Kidney (tissue), 14 donors: ENCODE data around the gene DNM3. TPM values are rescaled to one million over a fixed set of nuclear protein-coding genes. Genes with fewer than 3 reads are reported as not detected.
"Not testable (repeated sequence)": the region's sequence is repeated elsewhere in the genome, so short reads cannot be mapped to it uniquely, and the experiment has no call there.

Experiments
- DNase-seq, 5 donors: peaks; one replicate each; pipeline ENCODE4 v3.0.0-alpha.2; 2013 to 2020
- FAIRE-seq: peaks from 2 replicates; lab custom pipeline; 2012; peaks lifted over from hg19 to GRCh38; lab: Jason Lieb, UNC
- H3K27ac ChIP-seq, 2 donors: one replicate each; pipeline ENCODE4 v1.7.0; 2013; ENCODE audit warnings: low read depth in 2 of 2, low read length in 2 of 2, inconsistent platforms in 1 of 2
- H3K27me3 ChIP-seq: one replicate; pipeline ENCODE4 v1.7.1; 2013; ENCODE audit warnings: low read length, inconsistent platforms; ENCODE audit not compliant: control insufficient read depth, insufficient read depth
- H3K36me3 ChIP-seq, 3 donors: one replicate each; pipeline versions ENCODE4 v1.7.0 to v1.7.1; 2013; ENCODE audit warnings: low read length in 3 of 3, control low read depth in 1 of 3, inconsistent platforms in 1 of 3; ENCODE audit not compliant: insufficient read depth in 3 of 3, control insufficient read depth in 2 of 3
- H3K4me1 ChIP-seq, 3 donors: one replicate each; pipeline versions ENCODE4 v1.7.0 to v1.7.1; 2013; ENCODE audit warnings: low read length in 3 of 3, inconsistent platforms in 1 of 3, low read depth in 1 of 3; ENCODE audit not compliant: control insufficient read depth in 2 of 3, insufficient read depth in 2 of 3
- H3K4me3 ChIP-seq, 3 donors: one replicate each; pipeline versions ENCODE4 v1.7.0 to v1.8.1; 2013; ENCODE audit warnings: low read length in 3 of 3, control low read depth in 1 of 3, inconsistent platforms in 1 of 3
- H3K9ac ChIP-seq, 3 donors: one replicate each; pipeline versions ENCODE4 v1.7.0 to v1.7.1; 2013; ENCODE audit warnings: low read length in 3 of 3, control low read depth in 1 of 3, inconsistent platforms in 1 of 3
- H3K9me3 ChIP-seq, 3 donors: one replicate each; pipeline versions ENCODE4 v1.7.0 to v1.7.1; 2013; ENCODE audit warnings: low read length in 3 of 3, control low read depth in 1 of 3, inconsistent platforms in 1 of 3; ENCODE audit not compliant: control insufficient read depth in 2 of 3, insufficient read depth in 1 of 3
- intact Hi-C: fragments of 100-400 bp; cut with DNase I; formaldehyde crosslinking; loops from one replicate; pipeline ENCODE4 v1.11.1; 2022
- polyA plus RNA-seq: library from polyadenylated mRNA; stranded (reverse); fragments of 350-450 nt; fragmentation: Illumina TruSeq; extraction: RNeasy Lipid Tissue Mini Kit (QIAGEN cat#74804); gene quantifications from one replicate; pipeline ENCODE4 v1.2.3, GENCODE V29; 2014; ENCODE audit warnings: low read depth, low replicate concordance; ENCODE audit not compliant: insufficient read depth
- total RNA-seq: library from RNA; stranded (reverse); fragmentation: NEBNext Ultra II Directional; extraction: Animal tissue kit (Norgen Biotek cat#: 25700); gene quantifications from one replicate; pipeline ENCODE4 v1.2.1, GENCODE V29; 2021
- TF ChIP-seq, protein P1 (sequence below): IDR thresholded peaks from 3 replicates; pipeline ENCODE4 v1.5.1; 2012; ENCODE audit warnings: mild to moderate bottlenecking, moderate library complexity, borderline replicate concordance; ENCODE audit not compliant: insufficient read depth; ENCODE audit errors: extremely low read depth
- donor health status: control.
- donor health status: control.
- donor health status: control.
- donor health status: control.
- donor health status: control.
- donor health status: DM: yes; HTN: yes; CAD: no.
- donor health status: Normal renal cell carcinoma (clear cell type).

DNM3 gene
- total and polyA plus RNA-seq, 2 donors from 2014 or later: 5.9 to 19.1 TPM

DNA sequence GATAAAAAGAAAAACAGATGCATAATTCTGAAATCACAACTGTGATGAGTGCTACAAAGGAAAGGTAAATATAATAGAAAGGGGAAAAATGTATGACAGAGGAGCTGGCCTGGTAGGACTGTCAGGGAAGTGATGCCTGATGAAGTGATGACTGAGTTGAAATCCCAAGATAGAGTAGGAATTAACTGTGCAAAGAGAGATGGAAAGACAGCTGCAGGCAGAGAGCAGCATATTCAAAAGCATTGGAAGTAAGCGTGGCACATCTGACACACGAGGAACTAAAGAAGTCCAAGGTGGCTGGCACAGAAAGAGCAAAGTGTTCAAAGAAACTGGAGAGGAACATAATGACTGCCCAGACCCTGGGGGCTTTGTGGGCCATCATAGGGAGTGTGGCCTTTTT, 457.6 kb downstream of the DNM3 start:
- H3K27me3 ChIP-seq: no peaks in the 10 kb centered on the region
- no peaks in the 10 kb centered on the region for H3K4me1 ChIP-seq
- DNase-seq: no peak
- peaks cover 0 to 4% (median 2%) of the 10 kb centered on the region in 3 donors for H3K9me3 ChIP-seq
- TF ChIP-seq, protein P1, sequence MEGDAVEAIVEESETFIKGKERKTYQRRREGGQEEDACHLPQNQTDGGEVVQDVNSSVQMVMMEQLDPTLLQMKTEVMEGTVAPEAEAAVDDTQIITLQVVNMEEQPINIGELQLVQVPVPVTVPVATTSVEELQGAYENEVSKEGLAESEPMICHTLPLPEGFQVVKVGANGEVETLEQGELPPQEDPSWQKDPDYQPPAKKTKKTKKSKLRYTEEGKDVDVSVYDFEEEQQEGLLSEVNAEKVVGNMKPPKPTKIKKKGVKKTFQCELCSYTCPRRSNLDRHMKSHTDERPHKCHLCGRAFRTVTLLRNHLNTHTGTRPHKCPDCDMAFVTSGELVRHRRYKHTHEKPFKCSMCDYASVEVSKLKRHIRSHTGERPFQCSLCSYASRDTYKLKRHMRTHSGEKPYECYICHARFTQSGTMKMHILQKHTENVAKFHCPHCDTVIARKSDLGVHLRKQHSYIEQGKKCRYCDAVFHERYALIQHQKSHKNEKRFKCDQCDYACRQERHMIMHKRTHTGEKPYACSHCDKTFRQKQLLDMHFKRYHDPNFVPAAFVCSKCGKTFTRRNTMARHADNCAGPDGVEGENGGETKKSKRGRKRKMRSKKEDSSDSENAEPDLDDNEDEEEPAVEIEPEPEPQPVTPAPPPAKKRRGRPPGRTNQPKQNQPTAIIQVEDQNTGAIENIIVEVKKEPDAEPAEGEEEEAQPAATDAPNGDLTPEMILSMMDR: no peak
- H3K27ac ChIP-seq: no peak overlapping the region
- no peak overlapping the region for H3K9ac ChIP-seq
- no peak for FAIRE-seq
- intact Hi-C loops: no loop called here
- no peak overlapping the region for H3K4me3 ChIP-seq
- no peaks in the 10 kb centered on the region for H3K36me3 ChIP-seq

DNA sequence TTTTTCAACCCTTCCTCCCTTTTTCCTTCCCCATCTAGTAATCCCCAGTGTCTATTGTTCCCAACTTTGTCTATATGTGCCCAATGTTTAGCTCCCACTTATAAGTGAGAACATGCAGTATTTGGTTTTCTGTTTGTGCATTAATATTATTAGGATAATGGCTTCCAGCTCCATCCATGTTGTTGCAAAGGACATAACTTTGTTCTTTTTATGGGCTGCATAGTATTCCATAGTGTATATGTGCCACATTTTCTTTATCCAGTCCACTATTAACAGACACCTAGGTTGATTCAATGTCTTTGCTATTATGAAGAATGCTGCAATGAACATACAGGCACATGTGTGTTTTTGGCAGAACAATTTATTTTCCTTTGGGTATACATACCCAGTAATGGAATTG, 458.2 kb downstream of the DNM3 start:
- FAIRE-seq: no peak
- TF ChIP-seq, protein P1: no peak

DNA sequence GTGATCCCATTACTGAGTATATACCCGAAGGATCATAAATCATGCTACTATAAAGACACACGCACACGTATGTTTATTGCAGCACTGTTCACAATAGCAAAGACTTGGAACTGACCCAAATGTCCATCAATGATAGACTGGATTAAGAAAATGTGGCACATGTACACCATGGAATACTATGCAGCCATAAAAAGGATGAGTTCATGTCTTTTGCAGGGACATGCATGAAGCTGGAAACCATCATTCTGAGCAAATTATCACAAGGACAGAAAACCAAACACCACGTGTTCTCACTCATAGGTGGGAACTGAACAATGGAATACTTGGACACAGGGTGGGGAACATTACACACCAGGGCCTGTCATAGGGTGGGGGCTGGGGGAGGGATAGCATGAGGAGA, 466.2 kb downstream of the DNM3 start:
- H3K4me3 ChIP-seq, H3K36me3 ChIP-seq, FAIRE-seq, H3K9me3 ChIP-seq, H3K9ac ChIP-seq, H3K27me3 ChIP-seq, intact Hi-C loops, DNase-seq, H3K4me1 ChIP-seq, H3K27ac ChIP-seq: not testable (repeated sequence)

More for the DNA sequence above, 458.2 kb downstream of the DNM3 start:
- H3K27ac ChIP-seq: no peak overlapping the region
- DNase-seq: no peak
- H3K27me3 ChIP-seq: no peaks in the 10 kb centered on the region
- H3K4me1 ChIP-seq: no peaks in the 10 kb centered on the region
- intact Hi-C loops: no loop called here
- no peaks in the 10 kb centered on the region for H3K36me3 ChIP-seq
- no peak overlapping the region for H3K4me3 ChIP-seq
- no peak overlapping the region for H3K9ac ChIP-seq
- H3K9me3 ChIP-seq: peaks cover 0 to 4% (median 2%) of the 10 kb centered on the region in 3 donors

DNA sequence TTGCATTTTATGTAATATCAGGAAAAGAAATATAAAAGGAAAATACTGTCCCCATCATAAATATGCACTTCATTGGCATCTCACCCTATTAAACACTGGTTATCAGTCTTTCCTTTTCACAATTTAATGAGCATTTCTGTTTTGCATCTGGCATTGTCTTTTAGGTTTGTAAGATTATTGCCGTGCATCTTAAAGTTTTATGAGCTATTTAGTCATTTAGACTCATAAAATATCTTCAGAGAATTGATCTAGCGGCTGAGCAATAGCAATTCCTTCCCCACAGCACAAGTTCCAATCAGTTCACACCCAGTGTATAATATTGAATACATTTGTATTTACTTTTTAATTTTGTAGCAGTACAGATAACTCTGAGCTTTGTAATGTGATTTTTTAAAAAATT, 466.8 kb downstream of the DNM3 start:
- no peak overlapping the region for H3K4me3 ChIP-seq
- no peaks in the 10 kb centered on the region for H3K4me1 ChIP-seq
- no peaks in the 10 kb centered on the region for H3K27me3 ChIP-seq
- H3K9me3 ChIP-seq: no peaks in the 10 kb centered on the region
- no peak overlapping the region for H3K27ac ChIP-seq
- no peak overlapping the region for H3K9ac ChIP-seq
- H3K36me3 ChIP-seq: no peaks in the 10 kb centered on the region
- no peak for FAIRE-seq
- TF ChIP-seq, protein P1: no peak
- DNase-seq: no peak
- intact Hi-C loops: no loop called here
